Small intestine (tissue), 7 donors: Measurements from ENCODE around the gene DUXB. TPM values are rescaled to one million over a fixed set of nuclear protein-coding genes. Genes with fewer than 3 reads are reported as not detected.
A peak's percentile ranks its signal among the peaks of the same experiment; 100 is the strongest.

ENCODE experiments used
- DNase-seq, 2 donors: peaks; one replicate each; pipeline versions ENCODE4 v3.0.0 to v3.0.0-alpha.2; 2013
- FAIRE-seq: peaks from 2 replicates; lab custom pipeline; 2012; peaks lifted over from hg19 to GRCh38; lab: Jason Lieb, UNC
- H3K27ac ChIP-seq, 3 donors: one replicate each; pipeline ENCODE4 v1.5.1; 2013; ENCODE audit warnings: low read length in 2 of 3, mild to moderate bottlenecking in 2 of 3, control low read depth in 1 of 3, inconsistent platforms in 1 of 3, low read depth in 1 of 3, moderate library complexity in 1 of 3
- H3K27me3 ChIP-seq, 3 donors: one replicate each; pipeline ENCODE4 v1.6.1; 2013; ENCODE audit warnings: low read length in 3 of 3, inconsistent platforms in 1 of 3; ENCODE audit not compliant: control insufficient read depth in 3 of 3, insufficient read depth in 3 of 3
- H3K36me3 ChIP-seq, 3 donors: one replicate each; pipeline ENCODE4 v1.6.1; 2013; ENCODE audit warnings: low read length in 3 of 3, inconsistent platforms in 1 of 3, low read depth in 1 of 3, mild to moderate bottlenecking in 1 of 3, moderate library complexity in 1 of 3; ENCODE audit not compliant: control insufficient read depth in 3 of 3, insufficient read depth in 2 of 3
- H3K4me1 ChIP-seq, 3 donors: one replicate each; pipeline ENCODE4 v1.6.1; 2013; ENCODE audit warnings: low read length in 2 of 3, inconsistent platforms in 1 of 3, low read depth in 1 of 3, mild to moderate bottlenecking in 1 of 3, moderate library complexity in 1 of 3; ENCODE audit not compliant: control insufficient read depth in 3 of 3, insufficient read depth in 2 of 3
- H3K4me3 ChIP-seq, 3 donors: one replicate each; pipeline ENCODE4 v1.5.1; 2013; ENCODE audit warnings: low read length in 3 of 3, control low read depth in 1 of 3, inconsistent platforms in 1 of 3, low read depth in 1 of 3, mild to moderate bottlenecking in 1 of 3, moderate library complexity in 1 of 3
- H3K9me3 ChIP-seq, 2 donors: one replicate each; pipeline ENCODE4 v1.6.1; 2013; ENCODE audit warnings: low read depth in 1 of 2, low read length in 1 of 2; ENCODE audit not compliant: control insufficient read depth in 2 of 2, insufficient read depth in 1 of 2
- WGBS, 3 donors: extraction: QIAGEN DNeasy Blood & Tissue Kit; methylation state at CpG; one replicate each; pipeline ENCODE4 v1.1.7; 2013; 5-methylcytosine and 5-hydroxymethylcytosine counted together
- polyA plus RNA-seq, 4 donors: library from polyadenylated mRNA; stranded (reverse) in 3 of 4; unstranded in 1 of 4; fragments of 200-250 nt in 3 of 4; fragments of 120-200 nt in 1 of 4; gene quantifications; one replicate each; pipeline versions ENCODE4 v1.2.1 to v1.2.3, GENCODE V29; 2013
- donor health status: healthy with polysubstance abuse.
- donor health status: control.
- donor health status: control.
- donor health status: Bipolar disorder and iron deficiency.
- donor health status: healthy.

Gene DUXB
- polyA plus RNA-seq, 4 donors: not detected

DNA sequence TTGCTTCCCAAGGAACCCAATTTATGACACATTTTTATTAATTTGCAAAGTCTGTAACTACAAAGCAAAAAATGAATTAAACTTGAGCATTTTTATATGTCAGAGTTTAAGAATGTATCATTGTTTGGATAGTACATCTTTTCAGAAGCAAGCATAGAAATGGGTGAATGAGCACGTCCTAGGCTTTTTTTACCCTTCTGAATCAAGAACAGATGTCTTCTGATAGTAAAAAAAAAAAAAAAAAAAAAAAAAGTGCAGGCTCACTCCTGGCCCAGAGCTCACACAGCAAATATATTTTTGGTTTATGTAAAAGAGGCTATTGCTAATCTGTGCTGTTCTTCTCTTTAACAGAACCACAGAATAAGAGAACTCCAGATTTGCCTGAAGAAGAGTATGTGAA lies 47.3 kb downstream of the DUXB start:
- no peak for FAIRE-seq
- Histone ChIP-seq H3K36me3 (peaks cover 14 to 25% (median 19%) of the 10 kb centered on the region in 3 donors), H3K27ac (no peak overlapping the region), H3K9me3 (no peaks in the 10 kb centered on the region), H3K4me3 (no peak overlapping the region), H3K27me3 (no peaks in the 10 kb centered on the region), H3K4me1 (peaks cover 0 to 4% (median 2%) of the 10 kb centered on the region in 3 donors)
- no peak for DNase-seq
- WGBS, 3 donors: 56 to 82% (median 79%) methylated on average over 1 of the region's 1 CpG

- 0% methylated on average over 54 to 62 of the region's 62 CpGs for WGBS, 3 donors
- Histone ChIP-seq H3K27ac (peak overlapping the region; percentile 95 to 99 (median 97)), H3K9me3 (no peaks in the 10 kb centered on the region), H3K36me3 (peaks cover 0 to 15% (median 5%) of the 10 kb centered on the region in 3 donors), H3K4me1 (peaks cover 4 to 22% (median 13%) of the 10 kb centered on the region in 3 donors), H3K4me3 (peak overlapping the region; percentile 89 to 97 (median 95)), H3K27me3 (no peaks in the 10 kb centered on the region)
- DNase-seq: peak; percentile 75 to 94
- no peak for FAIRE-seq
These were observed 52.8 kb downstream of the DUXB start for GRCh38 chr16:75648265-75649076.

GRCh38 chr16:75647492-75648264 lies 53.6 kb downstream of the DUXB start, which contains the start of the genes KARS1 and TERF2IP:
Gene KARS1 (minus strand): TSS chr16:75647665. CDS start chr16:75647639, 26 bp downstream.
Gene TERF2IP (plus strand): TSS chr16:75647773. CDS start chr16:75647883, 110 bp downstream.
- DNase-seq (peak; percentile 95 to 97), FAIRE-seq (no peak)
- WGBS, 3 donors: 0 to 1% (median 0%) methylated on average over 74 to 76 of the region's 76 CpGs
- Histone ChIP-seq H3K27me3 (no peaks in the 10 kb centered on the region), H3K9me3 (no peaks in the 10 kb centered on the region), H3K4me1 (peaks cover 4 to 22% (median 10%) of the 10 kb centered on the region in 3 donors), H3K27ac (peak within 1 kb of the TSS; percentile 95 to 99 (median 97)), H3K36me3 (peaks cover 0 to 16% (median 5%) of the 10 kb centered on the region in 3 donors), H3K4me3 (peak within 1 kb of the TSS; percentile 89 to 99 (median 95))

DNA sequence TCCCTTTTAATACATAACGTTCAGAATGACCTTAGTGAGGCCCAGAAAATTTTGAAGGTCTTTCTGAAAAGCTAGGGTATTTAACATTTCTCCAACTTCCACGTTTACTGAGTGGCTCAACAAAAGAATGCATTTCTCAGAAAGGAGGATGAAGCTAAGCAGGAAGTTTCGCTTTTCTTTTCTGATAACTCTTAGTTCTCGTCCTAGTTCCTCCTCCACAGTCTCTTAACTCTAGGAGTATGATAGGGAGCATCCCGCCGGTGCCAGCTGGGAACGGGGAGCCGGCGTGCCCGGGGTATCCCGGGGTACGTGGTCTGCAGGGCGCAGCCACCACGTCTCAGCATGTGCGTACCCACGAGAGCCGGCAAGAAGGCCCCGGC lies 54.2 kb downstream of the DUXB start:
- H3K4me1 ChIP-seq: peaks cover 4 to 22% (median 10%) of the 10 kb centered on the region in 3 donors
- H3K4me3 ChIP-seq: peak overlapping the region; percentile 89 to 99 (median 95)
- FAIRE-seq: no peak
- DNase-seq: no peak
- no peaks in the 10 kb centered on the region for H3K27me3 ChIP-seq
- peaks cover 0 to 20% (median 5%) of the 10 kb centered on the region in 3 donors for H3K36me3 ChIP-seq
- H3K27ac ChIP-seq: peak overlapping the region; percentile 75 to 99 (median 86)
- H3K9me3 ChIP-seq: no peaks in the 10 kb centered on the region
- WGBS, 3 donors: 0% methylated on average over 18 of the region's 18 CpGs

DNA sequence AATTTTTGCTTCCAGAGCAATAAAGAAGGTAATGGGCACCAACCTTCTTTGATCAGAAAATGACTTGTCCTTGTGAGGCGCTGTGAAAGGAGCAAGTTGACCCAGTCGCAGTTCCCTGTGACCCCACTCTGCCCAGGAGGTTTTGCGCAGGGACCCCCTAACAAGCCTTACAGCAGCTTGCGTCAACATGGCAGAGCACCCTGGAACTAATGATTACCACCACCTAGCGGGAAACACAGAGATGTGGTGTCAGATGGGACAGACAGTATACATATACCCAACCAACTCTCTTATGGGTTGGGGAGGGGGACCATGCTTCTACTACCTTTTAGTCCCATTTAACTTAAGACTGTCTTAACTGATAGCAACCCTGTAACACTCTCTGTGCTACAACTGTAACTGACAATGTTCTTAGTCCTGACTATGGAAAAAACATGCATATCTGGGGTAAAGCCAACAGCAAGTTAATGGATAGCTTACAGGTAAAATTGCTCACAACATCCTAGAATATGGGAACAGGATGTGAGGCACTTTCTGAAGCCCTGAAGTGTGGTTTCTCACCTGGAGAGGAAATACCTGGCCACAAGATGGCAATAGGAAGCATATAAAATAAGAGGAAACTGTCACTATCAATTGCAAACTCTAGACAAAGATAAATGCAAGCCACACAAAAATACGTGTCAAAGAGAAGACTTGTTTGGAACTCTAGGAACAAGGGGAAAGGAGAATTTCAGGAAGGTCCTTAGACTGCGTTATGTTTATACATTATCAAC lies 56.8 kb downstream of the DUXB start:
- H3K27me3 ChIP-seq: no peaks in the 10 kb centered on the region
- H3K4me3 ChIP-seq: no peak overlapping the region
- no peak for FAIRE-seq
- H3K27ac ChIP-seq: peak overlapping the region in 1 of 3 donors; percentile 4
- H3K9me3 ChIP-seq: no peaks in the 10 kb centered on the region
- WGBS, 3 donors: 82 to 83% (median 83%) methylated on average over 7 of the region's 7 CpGs
- peak; percentile 46 to 48 for DNase-seq
- H3K4me1 ChIP-seq: peaks cover 2 to 22% (median 10%) of the 10 kb centered on the region in 3 donors
- peaks cover 14 to 34% (median 16%) of the 10 kb centered on the region in 3 donors for H3K36me3 ChIP-seq

Other genes with a start within 250 kb of the DUXB start
- 10 to 100 TPM in 3 of 4 donors, 1 to 10 TPM in 1; 9.6 to 50.9 (median 15.5) TPM for gene TMEM170A, start 236.8 kb downstream of the DUXB start, polyA plus RNA-seq
- 10 to 100 TPM in 1 of 4 donors, 1 to 10 TPM in 3; 1.0 to 10.1 (median 5.0) TPM for gene CHST6, start 206.0 kb downstream of the DUXB start, polyA plus RNA-seq
- gene CHST5, start 165.4 kb downstream of the DUXB start, polyA plus RNA-seq: 10 to 100 TPM; 21.2 to 37.7 (median 27.5) TPM
- 1 to 10 TPM; 1.4 to 6.2 (median 3.8) TPM for gene TMEM231, start 145.2 kb downstream of the DUXB start, polyA plus RNA-seq
- gene GABARAPL2, start 135.1 kb downstream of the DUXB start, polyA plus RNA-seq: 100 to 1,000 TPM; 130 to 182 (median 140) TPM
- 10 to 100 TPM in 3 of 4 donors, 1 to 10 TPM in 1; 7.0 to 27.4 (median 18.4) TPM for gene ADAT1, start 78.2 kb downstream of the DUXB start, polyA plus RNA-seq
- gene KARS1, start 53.8 kb downstream of the DUXB start, polyA plus RNA-seq: 100 to 1,000 TPM in 1 of 4 donors, 10 to 100 TPM in 3; 81.2 to 124 (median 90.3) TPM
- gene TERF2IP, start 53.7 kb downstream of the DUXB start, polyA plus RNA-seq: 10 to 100 TPM; 28.6 to 44.0 (median 32.9) TPM
- under 1 TPM in 1 of 4 donors, not detected in 3; 0.03 TPM for gene CPHXL2, start 24.5 kb downstream of the DUXB start, polyA plus RNA-seq
- not detected for gene CPHXL, start 25.0 kb upstream of the DUXB start, polyA plus RNA-seq